ENCODE measurements around the gene CACTIN.

Gene CACTIN

GRCh38 chr19:3653865-3654513 lies 27.4 kb upstream of the CACTIN start:
- Histone ChIP-seq H2AFZ (ENCODE audit: low read length) (no peak overlapping the region), H3K4me2 (ENCODE audit: low read length) (no peak overlapping the region), H3K4me1 (ENCODE audit: insufficient read depth, low read length, severe bottlenecking) (no peaks in the 10 kb centered on the region), H3K9me2 (ENCODE audit: low read depth, low read length) (no peaks in the 10 kb centered on the region), H3K79me2 (ENCODE audit: insufficient read depth, low read length) (no peaks in the 10 kb centered on the region), H3K9ac (ENCODE audit: low read length) (no peak overlapping the region), H3K27me3 (ENCODE audit: insufficient read depth, low read length) (no peaks in the 10 kb centered on the region; the same call in 1 of the 2 replicates), H3F3A (ENCODE audit: insufficient read depth, low read length) (no peaks in the 10 kb centered on the region), H4K20me1 (ENCODE audit: insufficient read depth, low read length) (no peaks in the 10 kb centered on the region), H3K27ac (ENCODE audit: low read depth, low read length, poor library complexity, severe bottlenecking) (no peak overlapping the region), H3K9me3 (ENCODE audit: low read length) (no peaks in the 10 kb centered on the region), H3K36me3 (ENCODE audit: insufficient read depth, low read length) (no peaks in the 10 kb centered on the region), H3K4me3 (ENCODE audit: low read depth, low read length, poor library complexity, severe bottlenecking) (no peak overlapping the region)
- no peak for TF ChIP-seq EZH2 (IDR thresholded peaks at IDR 0.05; ENCODE audit: borderline replicate concordance, low read length)
- TF ChIP-seq CTCF (IDR thresholded peaks at IDR 0.05; ENCODE audit: low read length), result peak; percentile 29; the same call in 1 of the 2 replicates

- no peaks in the 10 kb centered on the region for H3K36me3 ChIP-seq (ENCODE audit: insufficient read depth, low read length)
- H3F3A ChIP-seq (ENCODE audit: insufficient read depth, low read length), result no peaks in the 10 kb centered on the region
- TF ChIP-seq CTCF (IDR thresholded peaks at IDR 0.05; ENCODE audit: low read length), result no peak
- no peak for TF ChIP-seq EZH2 (IDR thresholded peaks at IDR 0.05; ENCODE audit: borderline replicate concordance, low read length)
- H2AFZ ChIP-seq (ENCODE audit: low read length), result no peak overlapping the region
- no peak overlapping the region for H3K4me3 ChIP-seq (ENCODE audit: low read depth, low read length, poor library complexity, severe bottlenecking)
- H3K4me1 ChIP-seq (ENCODE audit: insufficient read depth, low read length, severe bottlenecking), result no peaks in the 10 kb centered on the region
- H3K27me3 ChIP-seq (ENCODE audit: insufficient read depth, low read length), result no peaks in the 10 kb centered on the region; the same call in 1 of the 2 replicates
- no peaks in the 10 kb centered on the region for H3K9me2 ChIP-seq (ENCODE audit: low read depth, low read length)
- no peaks in the 10 kb centered on the region for H3K9me3 ChIP-seq (ENCODE audit: low read length)
- H3K9ac ChIP-seq (ENCODE audit: low read length), result no peak overlapping the region
- H3K4me2 ChIP-seq (ENCODE audit: low read length), result no peak overlapping the region
- H3K27ac ChIP-seq (ENCODE audit: low read depth, low read length, poor library complexity, severe bottlenecking), result no peak overlapping the region
- no peaks in the 10 kb centered on the region for H3K79me2 ChIP-seq (ENCODE audit: insufficient read depth, low read length)
- no peaks in the 10 kb centered on the region for H4K20me1 ChIP-seq (ENCODE audit: insufficient read depth, low read length)
These were observed 26.6 kb upstream of the CACTIN start for GRCh38 chr19:3653081-3653795.

GRCh38 chr19:3652422-3652821 lies 25.8 kb upstream of the CACTIN start:
- H3K27ac ChIP-seq (ENCODE audit: low read depth, low read length, poor library complexity, severe bottlenecking), result no peak overlapping the region
- no peaks in the 10 kb centered on the region for H3K36me3 ChIP-seq (ENCODE audit: insufficient read depth, low read length)
- no peaks in the 10 kb centered on the region for H3K4me1 ChIP-seq (ENCODE audit: insufficient read depth, low read length, severe bottlenecking)
- no peak overlapping the region for H3K4me2 ChIP-seq (ENCODE audit: low read length)
- H3K4me3 ChIP-seq (ENCODE audit: low read depth, low read length, poor library complexity, severe bottlenecking), result no peak overlapping the region
- no peaks in the 10 kb centered on the region; the same call in 1 of the 2 replicates for H3K27me3 ChIP-seq (ENCODE audit: insufficient read depth, low read length)
- H3K9ac ChIP-seq (ENCODE audit: low read length), result no peak overlapping the region
- no peaks in the 10 kb centered on the region for H3K79me2 ChIP-seq (ENCODE audit: insufficient read depth, low read length)
- no peaks in the 10 kb centered on the region for H4K20me1 ChIP-seq (ENCODE audit: insufficient read depth, low read length)
- TF ChIP-seq EZH2 (IDR thresholded peaks at IDR 0.05; ENCODE audit: borderline replicate concordance, low read length) (no peak), CTCF (IDR thresholded peaks at IDR 0.05; ENCODE audit: low read length) (no peak)
- H3K9me2 ChIP-seq (ENCODE audit: low read depth, low read length), result no peaks in the 10 kb centered on the region
- H3K9me3 ChIP-seq (ENCODE audit: low read length), result no peaks in the 10 kb centered on the region
- no peaks in the 10 kb centered on the region for H3F3A ChIP-seq (ENCODE audit: insufficient read depth, low read length)
- no peak overlapping the region for H2AFZ ChIP-seq (ENCODE audit: low read length)

All from OCI-LY1 (cell line).